SH-SY5Y (cell line): ENCODE data around the gene GATB.

ENCODE experiments used
- GATA2 ChIP-seq: IDR thresholded peaks from 2 replicates; pipeline ENCODE4 v1.6.1; 2011; ENCODE audit warnings: mild to moderate bottlenecking, low read depth, low read length
- GATA3 ChIP-seq: IDR thresholded peaks from 2 replicates; pipeline ENCODE4 v1.6.1; 2011; ENCODE audit warnings: low read depth, mild to moderate bottlenecking, low read length, moderate library complexity

GRCh38 chr4:151786158-151786495 lies 25.3 kb upstream of the GATB start:
- TF ChIP-seq GATA2, result no peak
- TF ChIP-seq GATA3, result no peak
